MCF 10A (cell line): Measurements from ENCODE around the gene KRT15. TPM values are rescaled to one million over a fixed set of nuclear protein-coding genes. Genes with fewer than 3 reads are reported as not detected.

ENCODE experiments used
- BruUV-seq: library from RNA; stranded (reverse); fragments of 400-500 nt; replicated peaks from 2 replicates; lab custom pipeline; 2021; lab: Mats Ljungman, UMichigan
- CTCF ChIA-PET: fragments of 300-600 bp; sonication (Branson Sonifier 250); formaldehyde crosslinking; extraction: SDS; loops from one replicate; lab custom pipeline; 2021; ENCODE audit warnings: antibody characterized with exemption, inconsistent platforms; lab: Yijun Ruan, JAX
- POLR2A ChIA-PET: fragments of 300-600, 350-650 bp; sonication (Branson Sonifier 250); formaldehyde crosslinking; extraction: SDS; loops from one replicate; lab custom pipeline; 2020; ENCODE audit warnings: antibody characterized with exemption, inconsistent platforms; lab: Yijun Ruan, JAX
- DNase-seq: peaks from one replicate; pipeline ENCODE4 v3.0.0-alpha.2; 2018; ENCODE audit not compliant: unreplicated experiment
- H3K27ac Mint-ChIP-seq: one replicate; pipeline ENCODE4 v1.8.0; 2022; ENCODE audit warnings: mild to moderate bottlenecking, low read depth, mixed read lengths; ENCODE audit not compliant: unreplicated experiment
- H3K27me3 Mint-ChIP-seq: one replicate; pipeline ENCODE4 v1.8.0; 2022; ENCODE audit warnings: mixed read lengths; ENCODE audit not compliant: insufficient read depth, unreplicated experiment
- H3K36me3 Mint-ChIP-seq: one replicate; pipeline ENCODE4 v1.8.0; 2022; ENCODE audit warnings: mild to moderate bottlenecking, moderate library complexity, mixed read lengths; ENCODE audit not compliant: insufficient read depth, unreplicated experiment
- H3K4me1 Mint-ChIP-seq: one replicate; pipeline ENCODE4 v1.8.0; 2022; ENCODE audit warnings: mixed read lengths; ENCODE audit not compliant: insufficient read depth, unreplicated experiment
- H3K4me3 Mint-ChIP-seq: one replicate; pipeline ENCODE4 v1.8.0; 2022; ENCODE audit warnings: mild to moderate bottlenecking, moderate library complexity, mixed read lengths; ENCODE audit not compliant: unreplicated experiment
- H3K9me3 Mint-ChIP-seq: one replicate; pipeline ENCODE4 v1.8.0; 2022; ENCODE audit warnings: mixed read lengths; ENCODE audit not compliant: unreplicated experiment
- intact Hi-C: fragments of 100-400 bp; cut with micrococcal nuclease; formaldehyde crosslinking; loops from 2 replicates; pipeline ENCODE4 v1.14.1; 2022
- total RNA-seq: library from RNA; stranded (reverse); gene quantifications from 2 replicates; pipeline ENCODE4 v1.2.3, GENCODE V29; 2022
- TF ChIP-seq, protein P1 (sequence below): fragments of 200-600 bp; IDR thresholded peaks from one replicate; pipeline ENCODE4 v1.8.0; 2022; ENCODE audit warnings: antibody characterized with exemption, mild to moderate bottlenecking; ENCODE audit not compliant: unreplicated experiment

Gene KRT15
- total RNA-seq, 1 experiment from 2014 or later, result 83.4 TPM

DNA sequence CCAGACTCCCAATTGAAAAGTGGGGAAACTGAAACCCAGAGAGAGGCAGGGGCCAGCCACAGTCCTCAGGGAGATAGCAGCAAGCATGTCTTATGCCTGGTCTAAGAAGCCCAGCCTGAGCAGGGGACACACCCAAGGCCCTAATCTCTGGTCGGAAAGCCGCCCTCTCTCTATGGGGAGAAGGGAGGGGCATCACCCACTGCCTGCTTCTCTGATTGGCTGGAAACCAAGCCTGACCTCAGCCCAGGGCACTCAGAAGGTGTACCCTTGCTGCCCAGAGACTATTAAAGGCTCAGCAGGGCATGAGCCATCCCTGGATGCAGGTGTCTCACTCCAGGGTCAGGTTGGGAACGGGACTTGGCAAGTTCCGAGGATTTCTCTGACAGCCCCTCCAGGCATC lies 7.6 kb downstream of the KRT15 start:
- peaks cover 13% of the 10 kb centered on the region for H3K4me1 Mint-ChIP-seq
- no peak overlapping the region for H3K4me3 Mint-ChIP-seq
- no TSS peak for BruUV-seq
- H3K27ac Mint-ChIP-seq, result no peak overlapping the region
- ChIA-PET CTCF (no interaction called here), POLR2A (interaction anchor here (0.6 to 2.1 kb wide), 4 partner anchors 10 to 602 kb away, joined by 3 to 11 read pairs (median 6); no protein-coding TSS in a partner anchor)
- TF ChIP-seq, protein P1, sequence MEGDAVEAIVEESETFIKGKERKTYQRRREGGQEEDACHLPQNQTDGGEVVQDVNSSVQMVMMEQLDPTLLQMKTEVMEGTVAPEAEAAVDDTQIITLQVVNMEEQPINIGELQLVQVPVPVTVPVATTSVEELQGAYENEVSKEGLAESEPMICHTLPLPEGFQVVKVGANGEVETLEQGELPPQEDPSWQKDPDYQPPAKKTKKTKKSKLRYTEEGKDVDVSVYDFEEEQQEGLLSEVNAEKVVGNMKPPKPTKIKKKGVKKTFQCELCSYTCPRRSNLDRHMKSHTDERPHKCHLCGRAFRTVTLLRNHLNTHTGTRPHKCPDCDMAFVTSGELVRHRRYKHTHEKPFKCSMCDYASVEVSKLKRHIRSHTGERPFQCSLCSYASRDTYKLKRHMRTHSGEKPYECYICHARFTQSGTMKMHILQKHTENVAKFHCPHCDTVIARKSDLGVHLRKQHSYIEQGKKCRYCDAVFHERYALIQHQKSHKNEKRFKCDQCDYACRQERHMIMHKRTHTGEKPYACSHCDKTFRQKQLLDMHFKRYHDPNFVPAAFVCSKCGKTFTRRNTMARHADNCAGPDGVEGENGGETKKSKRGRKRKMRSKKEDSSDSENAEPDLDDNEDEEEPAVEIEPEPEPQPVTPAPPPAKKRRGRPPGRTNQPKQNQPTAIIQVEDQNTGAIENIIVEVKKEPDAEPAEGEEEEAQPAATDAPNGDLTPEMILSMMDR, result no peak
- DNase-seq, result no peak
- intact Hi-C loops, result no loop called here
- H3K36me3 Mint-ChIP-seq, result peaks cover 29% of the 10 kb centered on the region
- H3K27me3 Mint-ChIP-seq, result no peaks in the 10 kb centered on the region
- H3K9me3 Mint-ChIP-seq, result no peaks in the 10 kb centered on the region

DNA sequence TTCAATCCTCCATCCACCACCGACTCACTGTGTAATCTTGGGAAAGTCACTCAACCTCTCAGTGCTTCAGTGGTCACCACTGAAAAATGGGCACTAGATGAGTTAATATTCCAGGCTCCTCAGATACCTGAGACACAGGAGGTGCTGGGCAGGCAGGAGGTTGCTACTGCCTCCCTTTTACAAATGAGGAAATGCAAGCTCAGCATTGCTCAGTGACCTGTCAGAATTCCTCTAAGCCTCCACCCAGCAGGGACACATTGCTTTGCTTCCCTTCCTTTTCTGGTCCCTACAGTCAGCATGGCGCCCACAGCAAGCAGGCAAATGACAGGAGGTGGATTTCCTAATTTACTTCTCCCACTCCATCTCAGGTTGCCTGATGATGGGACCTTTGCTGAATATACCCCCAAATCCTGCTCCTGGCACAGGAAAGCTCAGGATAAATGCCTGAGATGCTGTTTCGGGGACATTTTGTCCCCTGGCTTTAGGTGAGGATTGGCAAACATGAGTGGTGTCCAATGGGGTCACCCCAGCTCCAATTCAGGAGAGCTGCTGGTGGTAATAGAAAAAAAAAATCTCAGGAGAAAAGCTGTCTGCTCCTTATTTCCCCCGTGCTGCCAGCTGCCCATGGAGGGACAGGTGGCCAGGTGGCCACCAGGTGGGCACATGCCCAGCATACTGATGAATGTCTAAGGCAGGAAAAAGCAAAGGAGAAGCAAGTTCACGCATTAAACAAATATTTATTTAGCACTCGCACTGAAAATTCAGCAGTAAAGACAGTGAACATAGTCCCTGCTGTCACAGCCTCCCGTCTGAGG lies 8.2 kb downstream of the KRT15 start:
- TF ChIP-seq, protein P1, result no peak
- ChIA-PET POLR2A (interaction anchor here (0.7 to 0.8 kb wide), 2 partner anchors 9 to 671 kb away, joined by 3 read pairs; partner anchors contain the start of gene KRT15), CTCF (interaction anchor here (0.9 kb wide), 2 partner anchors 39 to 156 kb away, joined by 3 read pairs; no protein-coding TSS in a partner anchor)
- Mint-ChIP-seq H3K36me3 (peaks cover 23% of the 10 kb centered on the region), H3K4me1 (peaks cover 11% of the 10 kb centered on the region), H3K4me3 (no peak overlapping the region), H3K9me3 (no peaks in the 10 kb centered on the region), H3K27ac (no peak overlapping the region), H3K27me3 (no peaks in the 10 kb centered on the region)
- DNase-seq, result no peak
- BruUV-seq, result no TSS peak
- intact Hi-C loops, result no loop called here

GRCh38 chr17:41507315-41507880 lies 11.3 kb downstream of the KRT15 start:
- ChIA-PET POLR2A (interaction anchor here (0.6 to 1.4 kb wide), 3 partner anchors 10 to 148 kb away, joined by 3 to 4 read pairs (median 3); no protein-coding TSS in a partner anchor), CTCF (interaction anchor here (0.5 to 4.9 kb wide), 2 partner anchors 41 to 155 kb away, joined by 3 to 20 read pairs; no protein-coding TSS in a partner anchor)
- Mint-ChIP-seq H3K36me3 (no peaks in the 10 kb centered on the region), H3K27ac (no peak overlapping the region), H3K4me3 (no peak overlapping the region), H3K4me1 (peaks cover under 1% of the 10 kb centered on the region), H3K9me3 (no peaks in the 10 kb centered on the region), H3K27me3 (no peaks in the 10 kb centered on the region)
- TF ChIP-seq, protein P1, result no peak
- intact Hi-C loops, result no loop called here
- DNase-seq, result no peak
- no TSS peak for BruUV-seq
